CD14-positive monocyte (primary cell): ENCODE data around the gene ARHGEF6. TPM values are rescaled to one million over a fixed set of nuclear protein-coding genes. Genes with fewer than 3 reads are reported as not detected.

Experiments used
- DNase-seq, 3 donors: peaks; one replicate each; pipeline ENCODE4 v3.0.0-alpha.2; 2011 to 2022
- H2AFZ ChIP-seq: 2 replicates; pipeline ENCODE4 v1.6.0; 2012; ENCODE audit warnings: mild to moderate bottlenecking, low read depth, low read length, inconsistent platforms; ENCODE audit not compliant: insufficient read depth, poor library complexity, severe bottlenecking
- H3K27ac ChIP-seq, 2 donors: 1 replicate in 1 of 2; 2 replicates in 1 of 2; pipeline ENCODE4 v1.5.1; 2012 to 2013; ENCODE audit warnings: low read length in 2 of 2, control low read depth in 1 of 2, inconsistent platforms in 1 of 2, low read depth in 1 of 2, mild to moderate bottlenecking in 1 of 2
- H3K27me3 ChIP-seq, 2 donors: one replicate each; pipeline versions ENCODE4 v1.6.0 to v1.6.1; 2011 to 2013; ENCODE audit warnings: low read length in 2 of 2; ENCODE audit not compliant: control insufficient read depth in 2 of 2, insufficient read depth in 2 of 2
- H3K36me3 ChIP-seq, 2 donors: replicated peaks in 1 of 2; 1 replicate in 1 of 2; 2 replicates in 1 of 2; pipeline versions ENCODE4 v1.5.1 to v1.6.1; 2012 to 2013; ENCODE audit warnings: low read length in 2 of 2, control low read depth in 1 of 2, inconsistent platforms in 1 of 2, mild to moderate bottlenecking in 1 of 2; ENCODE audit not compliant: insufficient read depth in 2 of 2, control insufficient read depth in 1 of 2
- H3K4me1 ChIP-seq, 2 donors: 1 replicate in 1 of 2; 2 replicates in 1 of 2; pipeline versions ENCODE4 v1.5.1 to v1.6.1; 2012 to 2013; ENCODE audit warnings: low read length in 2 of 2, control low read depth in 1 of 2, inconsistent platforms in 1 of 2, mild to moderate bottlenecking in 1 of 2, moderate library complexity in 1 of 2; ENCODE audit not compliant: insufficient read depth in 2 of 2, control insufficient read depth in 1 of 2
- H3K4me2 ChIP-seq: replicated peaks from 2 replicates; pipeline ENCODE3; 2012; ENCODE audit warnings: low read length, moderate library complexity, mild to moderate bottlenecking; ENCODE audit not compliant: poor library complexity, severe bottlenecking; ENCODE audit errors: extremely low read depth
- H3K4me3 ChIP-seq, 3 experiments: fragments of 200-600 bp in 1 of 3; sonication (generic) in 1 of 3; replicated peaks in 1 of 3; 1 replicate in 2 of 3; 2 replicates in 1 of 3; pipeline ENCODE4 v1.5.1; 2011 to 2013; ENCODE audit warnings: low read length in 3 of 3, mild to moderate bottlenecking in 3 of 3, control low read depth in 2 of 3, low read depth in 2 of 3, inconsistent platforms in 1 of 3, moderate library complexity in 1 of 3
- H3K79me2 ChIP-seq: 2 replicates; pipeline ENCODE4 v1.6.0; 2012; ENCODE audit warnings: mild to moderate bottlenecking, control low read depth, inconsistent platforms, low read length, moderate library complexity; ENCODE audit not compliant: insufficient read depth
- H3K9ac ChIP-seq: 2 replicates; pipeline ENCODE4 v1.6.0; 2017; ENCODE audit warnings: low read length, mild to moderate bottlenecking; ENCODE audit not compliant: insufficient read depth, poor library complexity, severe bottlenecking
- H3K9me3 ChIP-seq, 2 donors: replicated peaks in 1 of 2; 1 replicate in 1 of 2; 2 replicates in 1 of 2; pipeline versions ENCODE4 v1.5.1 to v1.6.1; 2012 to 2013; ENCODE audit warnings: low read length in 2 of 2, control low read depth in 1 of 2; ENCODE audit not compliant: control insufficient read depth in 1 of 2, insufficient read depth in 1 of 2
- H4K20me1 ChIP-seq: 2 replicates; pipeline ENCODE4 v1.6.0; 2012; ENCODE audit warnings: mild to moderate bottlenecking, low read length, control low read depth, moderate library complexity; ENCODE audit not compliant: insufficient read depth
- H3K27ac Mint-ChIP-seq, 7 donors: one replicate each; pipeline ENCODE4 v1.8.0; 2020; ENCODE audit warnings: mild to moderate bottlenecking in 7 of 7, mixed read lengths in 7 of 7, moderate library complexity in 6 of 7, inconsistent platforms in 2 of 7
- H3K27me3 Mint-ChIP-seq, 3 donors: one replicate each; pipeline ENCODE4 v1.8.0; 2021 to 2022; ENCODE audit warnings: low read depth in 3 of 3, mild to moderate bottlenecking in 3 of 3, mixed read lengths in 3 of 3, moderate library complexity in 3 of 3, inconsistent platforms in 1 of 3
- H3K36me3 Mint-ChIP-seq, 2 donors: one replicate each; pipeline ENCODE4 v1.8.0; 2020; ENCODE audit warnings: mixed read lengths in 2 of 2, inconsistent platforms in 1 of 2, mild to moderate bottlenecking in 1 of 2
- H3K4me1 Mint-ChIP-seq: one replicate; pipeline ENCODE4 v1.8.0; 2020; ENCODE audit warnings: mild to moderate bottlenecking, mixed read lengths
- H3K4me3 Mint-ChIP-seq, 2 donors: one replicate each; pipeline ENCODE4 v1.8.0; 2020; ENCODE audit warnings: mild to moderate bottlenecking in 2 of 2, mixed read lengths in 2 of 2, moderate library complexity in 1 of 2
- H3K9me3 Mint-ChIP-seq, 7 donors: one replicate each; pipeline ENCODE4 v1.8.0; 2020 to 2022; ENCODE audit warnings: mixed read lengths in 7 of 7, mild to moderate bottlenecking in 6 of 7, moderate library complexity in 6 of 7, inconsistent platforms in 2 of 7
- WGBS: methylation state at CpG from one replicate; pipeline ENCODE4 v1.1.5; 2013; ENCODE audit warnings: missing lambda C conversion rate; ENCODE audit not compliant: insufficient coverage; 5-methylcytosine and 5-hydroxymethylcytosine counted together
- intact Hi-C, 2 donors: fragments of 100-400 bp; cut with micrococcal nuclease; formaldehyde crosslinking; loops; one replicate each; pipeline versions ENCODE4 v1.15.0 to v1.15.1; 2023
- polyA plus RNA-seq, 3 donors: library from polyadenylated mRNA; depleted of rRNA in 1 of 3; unstranded in 2 of 3; stranded (reverse) in 1 of 3; fragments of 300-500 nt in 2 of 3; fragments of >200 nt in 1 of 3; fragmentation: Illumina TruSeq in 2 of 3; gene quantifications; 1 replicate in 2 of 3; 2 replicates in 1 of 3; pipeline ENCODE4 v1.2.3, GENCODE V29; 2012 to 2021
- TF ChIP-seq, protein P1 (sequence below): fragments of 200-600 bp; IDR thresholded peaks from one replicate; pipeline ENCODE4 v1.8.0; 2022; ENCODE audit warnings: antibody characterized with exemption, mild to moderate bottlenecking

The ARHGEF6 gene
- polyA plus RNA-seq, 3 donors: 51.4 to 79.2 (median 57.0) TPM

DNA sequence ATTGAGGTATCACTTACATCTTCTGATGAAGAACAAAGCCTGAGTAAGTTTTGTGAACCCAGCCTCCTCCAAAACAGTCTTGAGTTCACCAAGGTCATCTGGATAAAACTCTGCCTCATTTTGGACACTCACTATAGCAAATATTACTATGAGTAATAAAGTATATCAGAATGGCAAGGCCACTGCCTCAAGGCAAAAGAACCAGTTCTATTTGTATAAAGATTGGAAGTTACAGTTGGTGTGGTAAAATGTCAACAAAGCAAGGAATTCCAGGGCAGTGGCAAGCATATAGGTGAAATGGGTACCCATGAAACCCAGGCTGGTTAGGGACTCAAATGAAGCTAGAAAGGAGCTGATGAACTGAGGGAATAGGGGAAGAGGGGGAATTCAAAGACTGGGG lies 2.4 kb upstream of the ARHGEF6 start:
- Histone ChIP-seq H2AFZ (no peak overlapping the region), H3K4me2 (no peak overlapping the region), H3K36me3 (no peaks in the 10 kb centered on the region), H3K27me3 (no peaks in the 10 kb centered on the region), H3K79me2 (peaks cover 17% of the 10 kb centered on the region), H3K4me1 (peaks cover 35 to 38% of the 10 kb centered on the region in 2 donors), H3K27ac (no peak overlapping the region), H3K9me3 (peaks cover 0 to 2% of the 10 kb centered on the region in 2 donors), H4K20me1 (no peaks in the 10 kb centered on the region), H3K9ac (no peak overlapping the region), H3K4me3 (no peak overlapping the region)
- TF ChIP-seq, protein P1, sequence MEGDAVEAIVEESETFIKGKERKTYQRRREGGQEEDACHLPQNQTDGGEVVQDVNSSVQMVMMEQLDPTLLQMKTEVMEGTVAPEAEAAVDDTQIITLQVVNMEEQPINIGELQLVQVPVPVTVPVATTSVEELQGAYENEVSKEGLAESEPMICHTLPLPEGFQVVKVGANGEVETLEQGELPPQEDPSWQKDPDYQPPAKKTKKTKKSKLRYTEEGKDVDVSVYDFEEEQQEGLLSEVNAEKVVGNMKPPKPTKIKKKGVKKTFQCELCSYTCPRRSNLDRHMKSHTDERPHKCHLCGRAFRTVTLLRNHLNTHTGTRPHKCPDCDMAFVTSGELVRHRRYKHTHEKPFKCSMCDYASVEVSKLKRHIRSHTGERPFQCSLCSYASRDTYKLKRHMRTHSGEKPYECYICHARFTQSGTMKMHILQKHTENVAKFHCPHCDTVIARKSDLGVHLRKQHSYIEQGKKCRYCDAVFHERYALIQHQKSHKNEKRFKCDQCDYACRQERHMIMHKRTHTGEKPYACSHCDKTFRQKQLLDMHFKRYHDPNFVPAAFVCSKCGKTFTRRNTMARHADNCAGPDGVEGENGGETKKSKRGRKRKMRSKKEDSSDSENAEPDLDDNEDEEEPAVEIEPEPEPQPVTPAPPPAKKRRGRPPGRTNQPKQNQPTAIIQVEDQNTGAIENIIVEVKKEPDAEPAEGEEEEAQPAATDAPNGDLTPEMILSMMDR: no peak
- Mint-ChIP-seq H3K27ac (no peak overlapping the region), H3K4me3 (no peak overlapping the region), H3K27me3 (no peaks in the 10 kb centered on the region), H3K4me1 (peaks cover 36% of the 10 kb centered on the region), H3K9me3 (peaks cover 0 to 6% (median 2%) of the 10 kb centered on the region in 7 donors), H3K36me3 (no peaks in the 10 kb centered on the region)
- DNase-seq: no peak
- intact Hi-C loops: loop anchor here in 1 of 2 donors (5.0 kb wide), 1 partner anchor 41 kb away; no protein-coding TSS in a partner anchor

DNA sequence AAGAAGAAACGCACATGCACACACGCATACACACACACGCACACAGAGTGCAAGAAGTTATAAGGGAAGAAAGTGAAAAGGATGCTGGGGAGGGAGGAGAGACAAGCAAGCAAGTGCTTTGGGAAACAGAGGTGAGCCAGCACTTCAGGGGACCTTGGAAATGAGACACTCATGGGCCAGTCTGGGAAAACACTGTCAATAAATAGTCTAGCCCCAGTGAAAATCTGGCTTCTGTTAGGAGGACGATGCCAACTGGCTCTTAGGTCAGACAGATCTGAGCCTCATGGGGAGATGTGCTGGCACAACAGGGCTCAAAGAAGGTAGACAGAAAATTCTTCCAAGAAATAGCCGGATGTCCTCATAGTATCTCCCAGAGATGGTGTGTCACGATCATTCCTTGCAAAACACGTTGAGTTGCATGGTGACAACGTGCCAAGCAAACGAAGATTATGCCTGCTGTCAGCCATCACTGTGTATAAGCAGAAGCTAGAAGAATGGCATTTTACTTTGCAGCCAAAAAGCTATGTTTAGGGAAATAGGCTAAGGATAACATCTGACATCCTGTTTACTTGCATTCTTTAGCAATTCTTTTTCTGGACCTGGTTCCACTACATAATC lies 557 bp upstream of the ARHGEF6 start:
- peak overlapping the region; percentile 51 for H3K9ac ChIP-seq
- H3K4me1 ChIP-seq: peaks cover 45 to 54% of the 10 kb centered on the region in 2 donors
- H4K20me1 ChIP-seq: no peaks in the 10 kb centered on the region
- Mint-ChIP-seq H3K36me3 (no peaks in the 10 kb centered on the region), H3K27me3 (no peaks in the 10 kb centered on the region), H3K4me1 (peaks cover 50% of the 10 kb centered on the region), H3K9me3 (peaks cover 0 to 2% (median under 1%) of the 10 kb centered on the region in 7 donors), H3K4me3 (peak overlapping the region; percentile 78 to 94), H3K27ac (peak overlapping the region; percentile 80 to 95 (median 86))
- H3K27me3 ChIP-seq: no peaks in the 10 kb centered on the region
- H3K27ac ChIP-seq: peak overlapping the region; percentile 50 to 81
- no CpG with 5 or more reads among the region's 9 CpGs for WGBS
- H3K79me2 ChIP-seq: peaks cover 36% of the 10 kb centered on the region
- DNase-seq: peak; percentile 23 to 42 (median 38)
- H3K4me3 ChIP-seq: peak overlapping the region; percentile 43 to 88 (median 75)
- H3K4me2 ChIP-seq: peak overlapping the region; percentile 68
- H3K9me3 ChIP-seq: peaks cover 0 to under 1% of the 10 kb centered on the region in 2 donors
- TF ChIP-seq, protein P1: no peak
- no peaks in the 10 kb centered on the region for H3K36me3 ChIP-seq
- H2AFZ ChIP-seq: peak overlapping the region; percentile 66
- intact Hi-C loops: loop anchor here in 1 of 2 donors (2.0 to 5.0 kb wide), 2 partner anchors 14 to 39 kb away; no protein-coding TSS in a partner anchor
